Gastroesophageal sphincter (tissue), 4 donors: Measurements from ENCODE around the gene BLCAP. TPM values are rescaled to one million over a fixed set of nuclear protein-coding genes. Genes with fewer than 3 reads are reported as not detected.

Source experiments
- ATAC-seq: fragments of 150-250 bp; one replicate; pipeline ENCODE4 v1.9.1; 2016; ENCODE audit warnings: mild to moderate bottlenecking, moderate library complexity
- H3K27ac ChIP-seq, 4 donors: fragments of 200-600 bp; sonication (generic) in 3 of 4; 1 replicate in 3 of 4; 2 replicates in 1 of 4; pipeline ENCODE4 v1.5.1; 2016 to 2019
- H3K27me3 ChIP-seq: fragments of 200-600 bp; sonication (generic); one replicate; pipeline ENCODE4 v1.5.1; 2019
- H3K36me3 ChIP-seq, 2 donors: fragments of 200-600 bp; sonication (generic); one replicate each; pipeline ENCODE4 v1.5.1; 2019; ENCODE audit warnings: control low read depth in 1 of 2
- H3K4me1 ChIP-seq, 3 donors: fragments of 200-600 bp; sonication (generic); 1 replicate in 2 of 3; 2 replicates in 1 of 3; pipeline ENCODE4 v1.5.1; 2016 to 2019; ENCODE audit warnings: control low read depth in 2 of 3
- H3K4me3 ChIP-seq, 2 donors: fragments of 200-600 bp; sonication (generic); one replicate each; pipeline ENCODE4 v1.5.1; 2019; ENCODE audit warnings: mild to moderate bottlenecking in 1 of 2, moderate library complexity in 1 of 2
- H3K9me3 ChIP-seq, 3 donors: fragments of 200-600 bp; sonication (generic); one replicate each; pipeline ENCODE4 v1.5.1; 2017 to 2019; ENCODE audit warnings: control low read depth in 2 of 3
- CTCF ChIP-seq, 4 experiments: fragments of 200-600 bp in 2 of 4; fragments of 450-650 bp in 2 of 4; sonication (generic) in 1 of 4; IDR thresholded peaks; one replicate each; pipeline ENCODE4 v1.5.1; 2017 to 2019; ENCODE audit warnings: antibody characterized with exemption in 4 of 4, mild to moderate bottlenecking in 2 of 4, moderate library complexity in 2 of 4
- EP300 ChIP-seq: sonication (generic); formaldehyde crosslinking; IDR thresholded peaks from one replicate; pipeline ENCODE4 v1.6.1; 2017; ENCODE audit warnings: antibody characterized with exemption, mild to moderate bottlenecking
- POLR2A ChIP-seq, 2 donors: fragments of 450-650 bp; IDR thresholded peaks; one replicate each; pipeline ENCODE4 v1.6.1; 2017; ENCODE audit warnings: antibody characterized with exemption in 2 of 2, mild to moderate bottlenecking in 2 of 2, moderate library complexity in 1 of 2
- POLR2AphosphoS5 ChIP-seq: sonication (generic); formaldehyde crosslinking; IDR thresholded peaks from one replicate; pipeline ENCODE4 v1.6.1; 2017; ENCODE audit warnings: antibody characterized with exemption
- WGBS, 2 donors: methylation state at CpG; one replicate each; pipeline ENCODE4 v1.1.5; 2018; ENCODE audit warnings: low coverage in 1 of 2; 5-methylcytosine and 5-hydroxymethylcytosine counted together
- total RNA-seq, 4 donors: library from RNA; depleted of rRNA; stranded (reverse); fragments of >200 nt; gene quantifications; one replicate each; pipeline ENCODE4 v1.1.0, GENCODE V29; 2016

BLCAP gene
- total RNA-seq, 4 donors from 2014 or later: 37.7 to 65.5 (median 55.6) TPM

GRCh38 chr20:37573626-37574198 lies 46.0 kb upstream of the BLCAP start:
- WGBS, 2 donors: 73 to 80% methylated on average over 7 to 8 of the region's 9 CpGs
- no peak overlapping the region for H3K27ac ChIP-seq
- H3K27me3 ChIP-seq: peaks cover 55% of the 10 kb centered on the region
- H3K4me1 ChIP-seq: no peaks in the 10 kb centered on the region
- H3K9me3 ChIP-seq: no peaks in the 10 kb centered on the region
- H3K36me3 ChIP-seq: no peaks in the 10 kb centered on the region
- no peak for ATAC-seq
- TF ChIP-seq POLR2AphosphoS5 (no peak), EP300 (no peak), POLR2A (IDR thresholded peaks at IDR 0.05) (no peak), CTCF (IDR thresholded peaks at IDR 0.05) (no peak)
- no peak overlapping the region for H3K4me3 ChIP-seq

GRCh38 chr20:37571033-37571432 lies 43.4 kb upstream of the BLCAP start:
- H3K27ac ChIP-seq: no peak overlapping the region
- no peak for TF ChIP-seq POLR2AphosphoS5
- TF ChIP-seq CTCF (IDR thresholded peaks at IDR 0.05): no peak
- TF ChIP-seq POLR2A (IDR thresholded peaks at IDR 0.05): no peak
- no peak for TF ChIP-seq EP300
- H3K4me3 ChIP-seq: no peak overlapping the region
- peaks cover 0 to 7% (median 0%) of the 10 kb centered on the region in 3 donors for H3K4me1 ChIP-seq
- H3K27me3 ChIP-seq: peaks cover 62% of the 10 kb centered on the region
- 45 to 77% methylated on average over 2 to 5 of the region's 6 CpGs for WGBS, 2 donors
- no peak for ATAC-seq
- H3K9me3 ChIP-seq: no peaks in the 10 kb centered on the region
- H3K36me3 ChIP-seq: no peaks in the 10 kb centered on the region

- Histone ChIP-seq H3K27me3 (peaks cover 68% of the 10 kb centered on the region), H3K9me3 (no peaks in the 10 kb centered on the region), H3K27ac (no peak overlapping the region), H3K4me1 (peaks cover 0 to 7% (median 0%) of the 10 kb centered on the region in 3 donors), H3K36me3 (no peaks in the 10 kb centered on the region), H3K4me3 (no peak overlapping the region)
- 82 to 89% methylated on average over 1 of the region's 1 CpG for WGBS, 2 donors
- no peak for TF ChIP-seq POLR2AphosphoS5
- TF ChIP-seq EP300: no peak
- no peak for TF ChIP-seq CTCF (IDR thresholded peaks at IDR 0.05)
- TF ChIP-seq POLR2A (IDR thresholded peaks at IDR 0.05): no peak
- ATAC-seq: no peak
These were observed 42.7 kb upstream of the BLCAP start for GRCh38 chr20:37570419-37570818.

GRCh38 chr20:37567671-37568588 lies 40.3 kb upstream of the BLCAP start:
- H3K4me1 ChIP-seq: peaks cover 0 to 15% (median 0%) of the 10 kb centered on the region in 3 donors
- H3K36me3 ChIP-seq: no peaks in the 10 kb centered on the region
- no peak overlapping the region for H3K4me3 ChIP-seq
- H3K27me3 ChIP-seq: peaks cover 71% of the 10 kb centered on the region
- 5 to 8% methylated on average over 8 to 11 of the region's 13 CpGs for WGBS, 2 donors
- no peak for ATAC-seq
- no peak overlapping the region for H3K27ac ChIP-seq
- H3K9me3 ChIP-seq: no peaks in the 10 kb centered on the region
- TF ChIP-seq EP300 (no peak), POLR2AphosphoS5 (no peak), CTCF (IDR thresholded peaks at IDR 0.05) (no peak), POLR2A (IDR thresholded peaks at IDR 0.05) (no peak)
